ENCODE measurements around the gene PRKCE.

- no peak for TF ChIP-seq EZH2 (IDR thresholded peaks at IDR 0.05; ENCODE audit: low read length, missing control alignments)
- TF ChIP-seq CTCF (conservative IDR thresholded peaks at IDR 0.05 in 1 of 2, IDR thresholded peaks at IDR 0.05 in 1 of 2; ENCODE audit: low read depth in 1 of 2, low read length in 2 of 2): peak; percentile 19 to 20
Observed at GRCh38 chr2:46029332-46029811, 377.9 kb downstream of the PRKCE start.

Measured in fibroblast of lung (primary cell).